GM21381 (cell line): ENCODE data around the gene RARRES2.
"Not testable (repeated sequence)": the region's sequence is repeated elsewhere in the genome, so short reads cannot be mapped to it uniquely, and the experiment has no call there.

Experiments used
- ATAC-seq: cut with Tn5 transposase; IDR thresholded peaks from one replicate; pipeline ENCODE4 v1.9.1; 2021; ENCODE audit warnings: mild to moderate bottlenecking, moderate library complexity; ENCODE audit not compliant: unreplicated experiment

The RARRES2 gene

GRCh38 chr7:150297978-150298377 lies 43.5 kb downstream of the RARRES2 start:
- not testable (repeated sequence) for ATAC-seq

GRCh38 chr7:150296802-150297201 lies 44.6 kb downstream of the RARRES2 start:
- not testable (repeated sequence) for ATAC-seq

- not testable (repeated sequence) for ATAC-seq
Observed at GRCh38 chr7:150295614-150296013, 45.8 kb downstream of the RARRES2 start.

- not testable (repeated sequence) for ATAC-seq
Observed at GRCh38 chr7:150295027-150295426, 46.4 kb downstream of the RARRES2 start.

GRCh38 chr7:150290317-150290716 lies 51.1 kb downstream of the RARRES2 start:
- ATAC-seq: not testable (repeated sequence)

GRCh38 chr7:150288816-150289215 lies 52.6 kb downstream of the RARRES2 start:
- ATAC-seq: not testable (repeated sequence)
